HEK293 (cell line): ENCODE data around the gene IFT80.

ENCODE experiments used
- CTCF ChIA-PET: fragments of 350-600 bp; formaldehyde crosslinking; extraction: SDS; loops from one replicate; lab custom pipeline; 2021; ENCODE audit warnings: antibody characterized with exemption; lab: Yijun Ruan, JAX
- POLR2A ChIA-PET: fragments of 300-600 bp; formaldehyde crosslinking; extraction: SDS; loops from one replicate; lab custom pipeline; 2020; ENCODE audit warnings: antibody characterized with exemption, inconsistent platforms; lab: Yijun Ruan, JAX
- H3K27ac ChIP-seq: fragments of 200-500 bp; sonication (Bioruptor generic); 2 replicates; pipeline ENCODE4 v1.5.1; 2014; ENCODE audit warnings: low read depth, low read length, control low read depth, inconsistent platforms; ENCODE audit errors: extremely low read depth
- H3K36me3 ChIP-seq, 2 experiments: fragments of 200-500 bp in 1 of 2; sonication (Bioruptor generic) in 1 of 2; 1 replicate in 1 of 2; 2 replicates in 1 of 2; pipeline ENCODE4 v1.5.1; 2014 to 2017; ENCODE audit warnings: inconsistent platforms in 2 of 2, low read length in 2 of 2; ENCODE audit not compliant: control insufficient read depth in 2 of 2, insufficient read depth in 1 of 2
- H3K4me1 ChIP-seq: fragments of 200-500 bp; sonication (Bioruptor generic); 2 replicates; pipeline ENCODE4 v1.5.1; 2014; ENCODE audit warnings: mild to moderate bottlenecking, low read length, inconsistent platforms; ENCODE audit not compliant: control insufficient read depth, insufficient read depth
- H3K4me3 ChIP-seq: 2 replicates; pipeline ENCODE4 v1.5.1; 2011; ENCODE audit warnings: low read depth, mild to moderate bottlenecking, control low read depth, low read length, moderate library complexity
- H3K9me3 ChIP-seq: fragments of 200-500 bp; sonication (Bioruptor generic); 2 replicates; pipeline ENCODE4 v1.5.1; 2014; ENCODE audit warnings: low read depth, low read length, inconsistent platforms; ENCODE audit not compliant: control insufficient read depth, insufficient read depth
- GFI1B ChIP-seq: fragments of 450-650 bp; formaldehyde crosslinking; IDR thresholded peaks from 2 replicates; pipeline ENCODE4 v1.5.1; 2016; ENCODE audit warnings: missing biosample characterization, missing genetic modification characterization
- HOXC10 ChIP-seq: sonication (generic); formaldehyde crosslinking; IDR thresholded peaks from 2 replicates; pipeline ENCODE4 v1.8.1; 2023; ENCODE audit warnings: mild to moderate bottlenecking, missing genetic modification reagents
- KLF1 ChIP-seq: fragments of 450-650 bp; formaldehyde crosslinking; IDR thresholded peaks from 2 replicates; pipeline ENCODE4 v1.5.1; 2016; ENCODE audit warnings: missing biosample characterization, missing genetic modification characterization
- MYNN ChIP-seq: fragments of 450-650 bp; formaldehyde crosslinking; IDR thresholded peaks from 2 replicates; pipeline ENCODE4 v1.5.1; 2016; ENCODE audit warnings: missing biosample characterization, missing genetic modification characterization, borderline replicate concordance
- PRDM1 ChIP-seq: fragments of 450-650 bp; formaldehyde crosslinking; IDR thresholded peaks from 2 replicates; pipeline ENCODE4; 2016; ENCODE audit warnings: missing biosample characterization, missing genetic modification characterization
- ZBTB20 ChIP-seq: fragments of 450-650 bp; formaldehyde crosslinking; IDR thresholded peaks from 2 replicates; pipeline ENCODE4 v1.5.1; 2016; ENCODE audit warnings: missing biosample characterization, missing genetic modification characterization
- ZFP37 ChIP-seq: fragments of 450-650 bp; formaldehyde crosslinking; IDR thresholded peaks from 2 replicates; pipeline ENCODE4 v1.5.1; 2016; ENCODE audit warnings: missing biosample characterization, missing genetic modification characterization
- ZNF133 ChIP-seq: fragments of 450-650 bp; formaldehyde crosslinking; IDR thresholded peaks from 2 replicates; pipeline ENCODE4 v1.5.1; 2016; ENCODE audit warnings: missing biosample characterization, missing genetic modification characterization
- ZNF211 ChIP-seq: fragments of 450-650 bp; formaldehyde crosslinking; IDR thresholded peaks from 2 replicates; pipeline ENCODE4 v1.5.1; 2016; ENCODE audit warnings: low read depth, missing biosample characterization, missing genetic modification characterization
- ZNF266 ChIP-seq: fragments of 450-650 bp; formaldehyde crosslinking; IDR thresholded peaks from 2 replicates; pipeline ENCODE4 v1.5.1; 2016; ENCODE audit warnings: missing biosample characterization, missing genetic modification characterization, low read depth
- ZNF37A ChIP-seq: fragments of 450-650 bp; IDR thresholded peaks from 2 replicates; pipeline ENCODE4 v1.5.1; 2018; ENCODE audit warnings: missing biosample characterization, missing genetic modification characterization
- ZNF394 ChIP-seq: fragments of 450-650 bp; formaldehyde crosslinking; IDR thresholded peaks from 2 replicates; pipeline ENCODE4 v1.5.1; 2016; ENCODE audit warnings: missing biosample characterization, missing genetic modification characterization, mild to moderate bottlenecking, moderate library complexity, borderline replicate concordance
- ZNF404 ChIP-seq: fragments of 450-650 bp; formaldehyde crosslinking; IDR thresholded peaks from 2 replicates; pipeline ENCODE4 v1.5.1; 2017; ENCODE audit warnings: missing biosample characterization, missing genetic modification characterization
- ZNF544 ChIP-seq: fragments of 450-650 bp; formaldehyde crosslinking; IDR thresholded peaks from 2 replicates; pipeline ENCODE4 v1.5.0; 2017; ENCODE audit warnings: missing biosample characterization, missing genetic modification characterization
- ZNF549 ChIP-seq: fragments of 450-650 bp; IDR thresholded peaks from 2 replicates; pipeline ENCODE4 v1.5.1; 2018; ENCODE audit warnings: missing biosample characterization, missing genetic modification characterization, mild to moderate bottlenecking, inconsistent platforms, moderate library complexity
- ZNF555 ChIP-seq: fragments of 450-650 bp; formaldehyde crosslinking; conservative IDR thresholded peaks from 2 replicates; pipeline ENCODE4 v1.5.1; 2017; ENCODE audit warnings: missing biosample characterization, mild to moderate bottlenecking, missing genetic modification characterization, inconsistent platforms
- ZNF626 ChIP-seq: fragments of 450-650 bp; sonication (Bioruptor Pico); formaldehyde crosslinking; IDR thresholded peaks from 2 replicates; pipeline ENCODE4 v1.5.1; 2018; ENCODE audit warnings: missing biosample characterization, missing genetic modification characterization, inconsistent platforms
- ZNF692 ChIP-seq: fragments of 450-650 bp; formaldehyde crosslinking; IDR thresholded peaks from 2 replicates; pipeline ENCODE4 v1.5.1; 2016; ENCODE audit warnings: missing biosample characterization, missing genetic modification characterization
- ZNF76 ChIP-seq: fragments of 450-650 bp; formaldehyde crosslinking; IDR thresholded peaks from 2 replicates; pipeline ENCODE4; 2016; ENCODE audit warnings: low read depth, missing biosample characterization, missing genetic modification characterization, borderline replicate concordance
- ZNF768 ChIP-seq: fragments of 450-650 bp; formaldehyde crosslinking; IDR thresholded peaks from 2 replicates; pipeline ENCODE4 v1.5.1; 2018; ENCODE audit warnings: missing biosample characterization, mild to moderate bottlenecking, missing genetic modification characterization
- ZNF776 ChIP-seq: fragments of 450-650 bp; formaldehyde crosslinking; IDR thresholded peaks from 2 replicates; pipeline ENCODE4 v1.5.0; 2017; ENCODE audit warnings: missing biosample characterization, missing genetic modification characterization, borderline replicate concordance
- ZNF843 ChIP-seq: fragments of 450-650 bp; formaldehyde crosslinking; IDR thresholded peaks from 2 replicates; pipeline ENCODE4 v1.5.1; 2016; ENCODE audit warnings: missing biosample characterization, missing genetic modification characterization
- ZSCAN16 ChIP-seq: fragments of 450-650 bp; formaldehyde crosslinking; IDR thresholded peaks from 2 replicates; pipeline ENCODE4 v1.5.1; 2016; ENCODE audit warnings: missing biosample characterization, missing genetic modification characterization
- TF ChIP-seq, protein P1 (sequence below): fragments of 450-650 bp; formaldehyde crosslinking; IDR thresholded peaks from 2 replicates; pipeline ENCODE4 v1.5.1; 2017; ENCODE audit warnings: missing biosample characterization, missing genetic modification characterization

The IFT80 gene

DNA sequence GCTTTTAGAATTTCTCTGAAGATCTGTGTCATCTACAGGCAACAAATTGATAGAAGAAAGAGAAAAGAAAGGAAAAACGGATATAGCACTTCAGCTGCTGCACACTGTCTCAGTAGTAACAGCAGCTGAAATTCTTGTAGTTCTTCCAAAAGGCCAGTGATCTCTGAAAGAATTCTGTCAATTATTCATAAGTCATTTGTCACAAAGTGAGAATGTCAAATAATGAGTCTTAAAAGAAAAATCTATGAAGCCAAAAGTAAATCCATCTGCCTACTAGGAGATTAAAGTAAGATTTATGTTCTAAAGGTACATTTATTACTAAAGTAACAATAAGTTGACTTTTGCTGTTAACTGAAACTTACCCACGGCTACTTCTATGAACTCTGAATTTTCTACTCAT, 24.6 kb downstream of the IFT80 start (continued):
- no peak for TF ChIP-seq ZNF692
- no peak for TF ChIP-seq ZNF266 (tag by site-specific recombination)
- TF ChIP-seq ZBTB20 (tag by site-specific recombination), result no peak
- TF ChIP-seq ZNF394, result no peak
- TF ChIP-seq ZNF404 (tag by site-specific recombination), result no peak
- TF ChIP-seq ZNF768 (tag by site-specific recombination), result no peak

DNA sequence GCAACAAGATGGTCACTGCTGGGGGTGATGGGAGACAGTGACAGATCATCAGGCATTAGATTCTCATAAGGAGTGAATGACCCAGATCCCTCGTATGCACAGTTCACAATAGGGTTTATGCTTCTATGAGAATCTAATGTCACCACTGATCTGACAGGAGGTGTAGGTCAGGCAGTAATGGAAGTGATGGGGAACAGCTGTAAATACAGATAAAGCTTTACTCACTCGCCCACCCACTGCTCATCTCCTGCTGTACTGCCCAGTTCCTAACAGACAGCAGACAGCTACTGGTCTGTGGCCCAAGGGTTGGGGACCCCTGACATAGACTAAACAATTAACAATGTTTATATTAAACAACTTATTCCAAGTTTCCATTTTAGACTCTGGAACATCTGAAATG, 25.4 kb downstream of the IFT80 start:
- no peak overlapping the region for H3K4me3 ChIP-seq
- peaks cover 0 to 34% of the 10 kb centered on the region in 2 experiments; a peak in 1 of 3 replicates for H3K36me3 ChIP-seq
- ChIA-PET POLR2A (no interaction called here), CTCF (no interaction called here)
- no peak for TF ChIP-seq ZNF843 (tag by site-specific recombination)
- no peak for TF ChIP-seq ZNF76
- 0 out of 2 replicates have a peak, but pooled peaks have one; percentile 12 for TF ChIP-seq ZNF549 (tag by site-specific recombination)
- TF ChIP-seq GFI1B (tag by site-specific recombination), result no peak
- TF ChIP-seq ZNF544 (tag by site-specific recombination), result no peak
- TF ChIP-seq ZFP37 (tag by site-specific recombination), result no peak
- no peak for TF ChIP-seq ZNF37A (tag by site-specific recombination)
- peaks cover 2% of the 10 kb centered on the region; the same call in 1 of the 2 replicates for H3K4me1 ChIP-seq
- no peaks in the 10 kb centered on the region for H3K9me3 ChIP-seq
- no peak overlapping the region for H3K27ac ChIP-seq

DNA sequence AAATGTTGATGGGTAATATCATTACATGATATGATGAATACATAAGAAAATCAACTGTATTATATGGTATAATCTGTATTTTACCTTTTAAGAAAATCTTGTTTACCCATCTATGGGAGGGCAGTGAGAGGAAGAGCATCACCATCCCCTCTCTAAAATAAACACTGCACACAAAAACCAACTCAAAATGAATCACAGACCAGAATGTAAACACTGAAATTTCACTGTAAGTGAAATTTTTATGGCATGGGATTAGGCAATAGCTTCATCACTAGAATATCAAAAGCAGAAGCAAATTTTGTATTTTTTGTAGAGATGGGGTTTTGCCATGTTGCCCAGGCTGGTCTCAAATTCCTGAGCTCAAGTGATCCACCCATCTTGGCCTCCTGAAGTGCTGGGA, 26.2 kb downstream of the IFT80 start:
- TF ChIP-seq ZNF776 (tag by site-specific recombination), result no peak
- TF ChIP-seq ZNF626 (tag by site-specific recombination), result no peak
- no peak for TF ChIP-seq HOXC10 (CRISPR knock-in tag)
- 0 out of 2 replicates have a peak, but pooled peaks have one; percentile 25 for TF ChIP-seq PRDM1 (tag by site-specific recombination)
- TF ChIP-seq ZNF555 (tag by site-specific recombination), result no peak
- no peak for TF ChIP-seq MYNN (tag by site-specific recombination)
- TF ChIP-seq, protein P1, sequence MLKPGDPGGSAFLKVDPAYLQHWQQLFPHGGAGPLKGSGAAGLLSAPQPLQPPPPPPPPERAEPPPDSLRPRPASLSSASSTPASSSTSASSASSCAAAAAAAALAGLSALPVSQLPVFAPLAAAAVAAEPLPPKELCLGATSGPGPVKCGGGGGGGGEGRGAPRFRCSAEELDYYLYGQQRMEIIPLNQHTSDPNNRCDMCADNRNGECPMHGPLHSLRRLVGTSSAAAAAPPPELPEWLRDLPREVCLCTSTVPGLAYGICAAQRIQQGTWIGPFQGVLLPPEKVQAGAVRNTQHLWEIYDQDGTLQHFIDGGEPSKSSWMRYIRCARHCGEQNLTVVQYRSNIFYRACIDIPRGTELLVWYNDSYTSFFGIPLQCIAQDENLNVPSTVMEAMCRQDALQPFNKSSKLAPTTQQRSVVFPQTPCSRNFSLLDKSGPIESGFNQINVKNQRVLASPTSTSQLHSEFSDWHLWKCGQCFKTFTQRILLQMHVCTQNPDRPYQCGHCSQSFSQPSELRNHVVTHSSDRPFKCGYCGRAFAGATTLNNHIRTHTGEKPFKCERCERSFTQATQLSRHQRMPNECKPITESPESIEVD (tag by site-specific recombination), result peak; percentile 30
- no peak for TF ChIP-seq ZNF133
- TF ChIP-seq ZSCAN16 (tag by site-specific recombination), result no peak
- TF ChIP-seq KLF1 (tag by site-specific recombination), result no peak
- no peak for TF ChIP-seq ZNF211 (tag by site-specific recombination)
- H3K36me3 ChIP-seq, result peaks cover 0 to 34% of the 10 kb centered on the region in 2 experiments; a peak in 1 of 3 replicates
- CTCF ChIA-PET, result no interaction called here
- H3K9me3 ChIP-seq, result no peaks in the 10 kb centered on the region
- H3K4me3 ChIP-seq, result no peak overlapping the region
- POLR2A ChIA-PET, result no interaction called here
- peaks cover 2% of the 10 kb centered on the region; the same call in 1 of the 2 replicates for H3K4me1 ChIP-seq
- no peak overlapping the region for H3K27ac ChIP-seq
